Fibroblast of lung (primary cell): ENCODE results near the gene SNRNP25. TPM values are rescaled to one million over a fixed set of nuclear protein-coding genes. Genes with fewer than 3 reads are reported as not detected.

Experiments
- DNase-seq, 2 donors: peaks; one replicate each; pipeline versions ENCODE4 v3.0.0 to v3.0.0-alpha.2; 2010; ENCODE audit warnings: low read depth in 2 of 2
- H2AFZ ChIP-seq: 2 replicates; pipeline ENCODE4 v1.5.1; 2012; ENCODE audit warnings: low read length, control low read depth, inconsistent platforms
- H3K27ac ChIP-seq: 2 replicates; pipeline ENCODE4 v1.5.1; 2011; ENCODE audit warnings: low read length, control low read depth; ENCODE audit not compliant: insufficient read depth
- H3K27me3 ChIP-seq: 2 replicates; pipeline ENCODE4 v1.5.1; 2011; ENCODE audit warnings: mild to moderate bottlenecking, low read length; ENCODE audit not compliant: control insufficient read depth, insufficient read depth
- H3K36me3 ChIP-seq: 2 replicates; pipeline ENCODE4 v1.5.1; 2011; ENCODE audit warnings: low read length; ENCODE audit not compliant: control insufficient read depth, insufficient read depth
- H3K4me1 ChIP-seq: 2 replicates; pipeline ENCODE4 v1.5.1; 2011; ENCODE audit warnings: low read length; ENCODE audit not compliant: control insufficient read depth, insufficient read depth; ENCODE audit errors: extremely low read depth
- H3K4me2 ChIP-seq: 2 replicates; pipeline ENCODE4 v1.5.1; 2011; ENCODE audit warnings: low read length, control low read depth; ENCODE audit not compliant: insufficient read depth; ENCODE audit errors: extremely low read depth
- H3K4me3 ChIP-seq, 4 experiments: fragments of 200-600 bp in 1 of 4; sonication (generic) in 1 of 4; replicated peaks in 1 of 4; 2 replicates each; pipeline ENCODE4 v1.5.1; 2011 to 2016; ENCODE audit warnings: low read length in 4 of 4, low read depth in 3 of 4, mild to moderate bottlenecking in 3 of 4, control low read depth in 2 of 4, inconsistent platforms in 1 of 4, mixed read lengths in 1 of 4; ENCODE audit not compliant: insufficient read depth in 1 of 4; ENCODE audit errors: control extremely low read depth in 1 of 4
- H3K79me2 ChIP-seq: 2 replicates; pipeline ENCODE4 v1.5.1; 2012; ENCODE audit warnings: mild to moderate bottlenecking, low read length, inconsistent platforms; ENCODE audit not compliant: control insufficient read depth, insufficient read depth
- H3K9ac ChIP-seq: 2 replicates; pipeline ENCODE4 v1.5.1; 2011; ENCODE audit warnings: mild to moderate bottlenecking, low read length, control low read depth; ENCODE audit not compliant: insufficient read depth
- H3K9me3 ChIP-seq: 2 replicates; pipeline ENCODE4 v1.5.1; 2012; ENCODE audit warnings: low read depth, low read length; ENCODE audit not compliant: control insufficient read depth, insufficient read depth
- H4K20me1 ChIP-seq: 2 replicates; pipeline ENCODE4 v1.5.1; 2011; ENCODE audit warnings: low read length; ENCODE audit not compliant: control insufficient read depth, insufficient read depth; ENCODE audit errors: extremely low read depth
- CTCF ChIP-seq, 2 donors: IDR thresholded peaks in 1 of 2; conservative IDR thresholded peaks in 1 of 2; 1 replicate in 1 of 2; 2 replicates in 1 of 2; pipeline ENCODE4 v1.5.1; 2011 to 2012; ENCODE audit warnings: low read length in 2 of 2, control low read depth in 1 of 2, inconsistent platforms in 1 of 2, low read depth in 1 of 2, mild to moderate bottlenecking in 1 of 2
- EZH2 ChIP-seq: IDR thresholded peaks from 2 replicates; pipeline ENCODE4 v1.5.1; 2012; ENCODE audit warnings: low read length, control low read depth, mild to moderate bottlenecking; ENCODE audit errors: missing control alignments
- polyA plus RNA-seq, 2 donors: library from polyadenylated mRNA; depleted of rRNA in 1 of 2; stranded (reverse) in 1 of 2; unstranded in 1 of 2; fragments of >200 nt; gene quantifications; 2 replicates each; pipeline ENCODE4 v1.2.1, GENCODE V29; 2011 to 2012; ENCODE audit warnings: missing spikeins in 1 of 2
- total RNA-seq: library from RNA; depleted of rRNA; stranded (reverse); fragments of >200 nt; gene quantifications from 2 replicates; pipeline ENCODE4 v1.2.1, GENCODE V29; 2014

Gene SNRNP25
- total and polyA plus RNA-seq, 2 donors (not counting 1 experiment from before 2014, with no cell fraction given) = 20.5 to 25.9 TPM

- DNase-seq = no peak
- TF ChIP-seq EZH2 (no peak), CTCF (conservative IDR thresholded peaks at IDR 0.05 in 1 of 2, IDR thresholded peaks at IDR 0.05 in 1 of 2; ENCODE audit: low read depth in 1 of 2, low read length in 2 of 2) (no peak)
Observed at GRCh38 chr16:33877-34647, 19.6 kb upstream of the SNRNP25 start.

GRCh38 chr16:34648-34987 lies 19.0 kb upstream of the SNRNP25 start:
- no peak overlapping the region for H3K9ac ChIP-seq
- H3K4me2 ChIP-seq = no peak overlapping the region
- peaks cover 2% of the 10 kb centered on the region for H3K36me3 ChIP-seq
- no peaks in the 10 kb centered on the region for H3K4me1 ChIP-seq
- no peaks in the 10 kb centered on the region for H4K20me1 ChIP-seq
- H2AFZ ChIP-seq = no peak overlapping the region
- DNase-seq = no peak
- H3K4me3 ChIP-seq = no peak overlapping the region
- no peaks in the 10 kb centered on the region for H3K79me2 ChIP-seq
- no peaks in the 10 kb centered on the region for H3K9me3 ChIP-seq
- no peak overlapping the region for H3K27ac ChIP-seq
- H3K27me3 ChIP-seq = no peaks in the 10 kb centered on the region
- TF ChIP-seq CTCF (conservative IDR thresholded peaks at IDR 0.05 in 1 of 2, IDR thresholded peaks at IDR 0.05 in 1 of 2; ENCODE audit: low read depth in 1 of 2, low read length in 2 of 2) (no peak), EZH2 (no peak)

More at GRCh38 chr16:33877-34647, 19.6 kb upstream of the SNRNP25 start:
- Histone ChIP-seq H3K9ac (no peak overlapping the region), H4K20me1 (no peaks in the 10 kb centered on the region), H3K27ac (no peak overlapping the region), H3K4me3 (no peak overlapping the region), H3K4me2 (no peak overlapping the region), H3K27me3 (no peaks in the 10 kb centered on the region), H3K36me3 (peaks cover 2% of the 10 kb centered on the region), H3K4me1 (no peaks in the 10 kb centered on the region), H3K79me2 (no peaks in the 10 kb centered on the region), H3K9me3 (no peaks in the 10 kb centered on the region), H2AFZ (no peak overlapping the region)

- Histone ChIP-seq H3K4me1 (no peaks in the 10 kb centered on the region), H4K20me1 (no peaks in the 10 kb centered on the region), H3K4me2 (no peak overlapping the region), H3K79me2 (no peaks in the 10 kb centered on the region), H3K36me3 (peaks cover 2% of the 10 kb centered on the region), H2AFZ (no peak overlapping the region), H3K9me3 (no peaks in the 10 kb centered on the region), H3K27me3 (no peaks in the 10 kb centered on the region), H3K9ac (no peak overlapping the region), H3K4me3 (no peak overlapping the region), H3K27ac (no peak overlapping the region)
- TF ChIP-seq EZH2 (no peak), CTCF (conservative IDR thresholded peaks at IDR 0.05 in 1 of 2, IDR thresholded peaks at IDR 0.05 in 1 of 2; ENCODE audit: low read depth in 1 of 2, low read length in 2 of 2) (no peak)
- DNase-seq = no peak
Observed at GRCh38 chr16:35011-35677, 18.5 kb upstream of the SNRNP25 start.
